Choroid plexus epithelial cell (primary cell): ENCODE results near the gene ABCC6.

Experiments
- DNase-seq: peaks from one replicate; pipeline ENCODE4 v3.0.0-alpha.2; 2010; ENCODE audit warnings: low read depth
- H3K4me3 ChIP-seq: 2 replicates; pipeline ENCODE4 v1.5.1; 2011; ENCODE audit warnings: low read depth, mild to moderate bottlenecking, control low read depth, low read length, moderate library complexity
- CTCF ChIP-seq: conservative IDR thresholded peaks from 2 replicates; pipeline ENCODE4 v1.5.1; 2011; ENCODE audit warnings: low read depth, mild to moderate bottlenecking, control low read depth, inconsistent platforms, low read length, moderate library complexity

The ABCC6 gene

GRCh38 chr16:16127469-16128116, 95.7 kb downstream of the ABCC6 start:
- H3K4me3 ChIP-seq, result no peak overlapping the region
- DNase-seq, result peak; percentile 86
- TF ChIP-seq CTCF, result peak; percentile 89

GRCh38 chr16:16126896-16127295, 96.4 kb downstream of the ABCC6 start:
- DNase-seq, result no peak
- H3K4me3 ChIP-seq, result no peak overlapping the region
- no peak for TF ChIP-seq CTCF

GRCh38 chr16:16124974-16125373, 98.3 kb downstream of the ABCC6 start:
- H3K4me3 ChIP-seq, result no peak overlapping the region
- no peak for DNase-seq
- no peak for TF ChIP-seq CTCF

GRCh38 chr16:16124438-16124837, 98.9 kb downstream of the ABCC6 start:
- no peak for DNase-seq
- no peak for TF ChIP-seq CTCF
- no peak overlapping the region for H3K4me3 ChIP-seq

- DNase-seq, result no peak
- H3K4me3 ChIP-seq, result no peak overlapping the region
- TF ChIP-seq CTCF, result no peak
Observed at GRCh38 chr16:16122264-16122663, 101.0 kb downstream of the ABCC6 start.

GRCh38 chr16:16121185-16121727, 102.0 kb downstream of the ABCC6 start:
- TF ChIP-seq CTCF, result no peak
- no peak overlapping the region for H3K4me3 ChIP-seq
- DNase-seq, result no peak
